Lower lobe of right lung (tissue), 2 donors: ENCODE results near the gene GSK3B. TPM values are rescaled to one million over a fixed set of nuclear protein-coding genes. Genes with fewer than 3 reads are reported as not detected.

ENCODE experiments used
- ATAC-seq, 2 donors: fragments of 200-7000 bp; cut with Tn5 transposase; one replicate each; pipeline ENCODE4 v1.9.1; 2020 to 2022; ENCODE audit warnings: mild to moderate bottlenecking in 2 of 2, moderate library complexity in 2 of 2
- DNase-seq: peaks from one replicate; pipeline ENCODE4 v3.0.0-alpha.2; 2020
- H3K27ac ChIP-seq: fragments of 200-600 bp; one replicate; pipeline ENCODE4 v1.8.0; 2022
- H3K27me3 ChIP-seq: fragments of 200-600 bp; one replicate; pipeline ENCODE4 v1.8.0; 2022; ENCODE audit warnings: low read depth
- H3K36me3 ChIP-seq: fragments of 200-600 bp; one replicate; pipeline ENCODE4 v1.8.0; 2022; ENCODE audit warnings: mild to moderate bottlenecking
- H3K4me1 ChIP-seq: fragments of 200-600 bp; one replicate; pipeline ENCODE4 v1.8.0; 2022
- H3K4me3 ChIP-seq: fragments of 200-600 bp; one replicate; pipeline ENCODE4 v1.8.0; 2022; ENCODE audit warnings: mild to moderate bottlenecking
- H3K9me3 ChIP-seq: fragments of 200-600 bp; one replicate; pipeline ENCODE4 v1.8.0; 2022
- intact Hi-C: fragments of 100-400 bp; cut with DNase I; formaldehyde crosslinking; loops from one replicate; pipeline ENCODE4 v1.11.0; 2022
- total RNA-seq: library from RNA; stranded (reverse); fragmentation: NEBNext Ultra II Directional; extraction: Animal tissue kit (Norgen Biotek cat#: 25700); gene quantifications from one replicate; pipeline ENCODE4 v1.2.1, GENCODE V29; 2021
- TF ChIP-seq, protein P1 (sequence below): fragments of 200-600 bp; IDR thresholded peaks from one replicate; pipeline ENCODE4 v1.8.0; 2022; ENCODE audit warnings: antibody characterized with exemption, mild to moderate bottlenecking
- donor health status: DM: no; HTN: yes; CAD: no; lungs with severe emphysema.

The GSK3B gene
- total RNA-seq, 1 donor from 2014 or later = 48.4 TPM

GRCh38 chr3:120031561-120031960 is 62.7 kb downstream of the GSK3B start:
- Histone ChIP-seq H3K27me3 (no peaks in the 10 kb centered on the region), H3K4me3 (no peak overlapping the region)
- TF ChIP-seq, protein P1, sequence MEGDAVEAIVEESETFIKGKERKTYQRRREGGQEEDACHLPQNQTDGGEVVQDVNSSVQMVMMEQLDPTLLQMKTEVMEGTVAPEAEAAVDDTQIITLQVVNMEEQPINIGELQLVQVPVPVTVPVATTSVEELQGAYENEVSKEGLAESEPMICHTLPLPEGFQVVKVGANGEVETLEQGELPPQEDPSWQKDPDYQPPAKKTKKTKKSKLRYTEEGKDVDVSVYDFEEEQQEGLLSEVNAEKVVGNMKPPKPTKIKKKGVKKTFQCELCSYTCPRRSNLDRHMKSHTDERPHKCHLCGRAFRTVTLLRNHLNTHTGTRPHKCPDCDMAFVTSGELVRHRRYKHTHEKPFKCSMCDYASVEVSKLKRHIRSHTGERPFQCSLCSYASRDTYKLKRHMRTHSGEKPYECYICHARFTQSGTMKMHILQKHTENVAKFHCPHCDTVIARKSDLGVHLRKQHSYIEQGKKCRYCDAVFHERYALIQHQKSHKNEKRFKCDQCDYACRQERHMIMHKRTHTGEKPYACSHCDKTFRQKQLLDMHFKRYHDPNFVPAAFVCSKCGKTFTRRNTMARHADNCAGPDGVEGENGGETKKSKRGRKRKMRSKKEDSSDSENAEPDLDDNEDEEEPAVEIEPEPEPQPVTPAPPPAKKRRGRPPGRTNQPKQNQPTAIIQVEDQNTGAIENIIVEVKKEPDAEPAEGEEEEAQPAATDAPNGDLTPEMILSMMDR = no peak

DNA sequence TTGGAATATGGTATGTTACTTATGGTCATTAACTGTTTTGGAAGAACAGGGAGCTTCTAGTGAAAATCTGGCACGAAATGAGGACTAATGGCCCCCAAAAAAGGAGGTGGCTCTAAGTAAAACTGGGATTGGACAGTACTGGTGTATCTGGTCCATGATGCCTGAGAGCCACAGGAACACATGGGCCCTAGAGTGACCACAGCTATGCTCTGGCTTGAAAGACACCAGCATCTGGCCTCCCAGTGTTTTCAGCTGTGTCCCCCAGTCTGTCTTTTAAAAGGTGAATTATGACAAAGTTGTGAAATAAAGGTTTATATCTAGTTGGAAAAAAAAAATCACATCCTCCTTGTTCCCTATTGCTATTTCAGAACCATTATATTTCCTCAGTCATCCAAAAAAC is 64.5 kb downstream of the GSK3B start:
- intact Hi-C loops = no loop called here
- H3K27me3 ChIP-seq = no peaks in the 10 kb centered on the region
- TF ChIP-seq, protein P1 = no peak
- DNase-seq (no peak), ATAC-seq (no peak)
- no peak overlapping the region for H3K27ac ChIP-seq
- H3K36me3 ChIP-seq = no peaks in the 10 kb centered on the region
- no peaks in the 10 kb centered on the region for H3K9me3 ChIP-seq
- no peaks in the 10 kb centered on the region for H3K4me1 ChIP-seq
- H3K4me3 ChIP-seq = no peak overlapping the region

More at GRCh38 chr3:120031561-120031960, 62.7 kb downstream of the GSK3B start:
- ATAC-seq = no peak
- no peaks in the 10 kb centered on the region for H3K4me1 ChIP-seq
- no peak for DNase-seq
- no peak overlapping the region for H3K27ac ChIP-seq
- H3K9me3 ChIP-seq = no peaks in the 10 kb centered on the region
- intact Hi-C loops = no loop called here
- no peaks in the 10 kb centered on the region for H3K36me3 ChIP-seq

DNA sequence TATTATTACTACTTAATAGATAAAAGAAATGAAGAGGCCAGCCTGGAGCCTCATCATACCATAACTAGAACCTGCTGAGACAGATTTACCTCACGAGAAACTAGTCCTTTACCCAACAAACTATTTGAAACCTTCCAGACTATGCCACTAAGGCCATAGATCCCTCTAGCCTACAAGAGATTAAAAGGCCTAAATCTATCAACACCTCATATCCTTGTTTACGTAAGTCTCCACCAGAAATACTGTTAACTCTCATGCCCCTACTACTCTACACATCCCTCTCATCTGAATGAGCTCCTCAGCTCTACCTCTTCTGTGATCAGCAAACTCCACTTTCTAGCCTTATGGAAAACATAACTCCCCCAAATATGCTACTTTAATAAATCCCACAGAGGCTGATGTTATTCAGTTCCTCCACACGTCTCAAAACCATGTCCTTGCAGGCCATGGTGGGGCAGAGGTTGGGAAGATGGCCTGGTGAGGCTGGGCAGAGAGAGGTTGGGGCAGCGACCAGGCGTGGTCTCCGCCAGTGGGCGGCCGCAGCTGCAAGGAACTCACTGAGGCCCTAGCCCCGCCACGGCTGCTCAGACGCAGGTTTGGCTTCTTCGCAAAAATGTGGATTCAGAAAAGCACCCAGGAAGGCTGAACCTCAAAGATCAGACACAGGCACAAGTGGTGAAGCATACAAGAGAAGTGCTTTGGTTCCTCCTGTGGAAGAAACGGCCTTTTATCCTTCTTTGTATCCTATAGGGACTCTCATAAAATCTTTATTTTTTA is 65.8 kb downstream of the GSK3B start:
- H3K4me3 ChIP-seq = no peak overlapping the region
- H3K36me3 ChIP-seq = no peaks in the 10 kb centered on the region
- ATAC-seq (no peak), DNase-seq (no peak)
- H3K27ac ChIP-seq = no peak overlapping the region
- peaks cover 2% of the 10 kb centered on the region for H3K4me1 ChIP-seq
- H3K27me3 ChIP-seq = no peaks in the 10 kb centered on the region
- no peaks in the 10 kb centered on the region for H3K9me3 ChIP-seq
- intact Hi-C loops = no loop called here
- TF ChIP-seq, protein P1 = no peak

DNA sequence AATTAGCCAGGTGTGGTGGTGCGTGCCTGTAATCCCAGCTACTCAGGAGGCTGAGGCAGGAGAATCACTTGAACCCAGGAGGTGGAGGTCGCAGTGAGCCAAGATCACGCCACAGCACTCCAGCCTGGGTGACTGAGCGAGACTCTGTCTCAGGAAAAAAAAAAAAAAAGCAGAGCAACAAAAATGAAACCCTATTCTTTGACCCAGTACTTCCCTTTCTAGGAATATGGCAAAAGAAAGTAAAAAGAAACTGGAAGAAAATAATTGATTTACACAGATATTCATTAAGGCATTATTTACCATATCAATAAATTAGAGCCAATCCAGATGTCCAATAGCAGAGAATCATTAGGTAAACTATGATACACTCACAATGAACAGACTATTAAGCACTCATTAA is 67.0 kb downstream of the GSK3B start:
- no peak overlapping the region for H3K4me3 ChIP-seq
- no peak for DNase-seq
- intact Hi-C loops = no loop called here

GRCh38 chr3:120025520-120025919 is 68.7 kb downstream of the GSK3B start:
- DNase-seq (no peak), ATAC-seq (no peak)
- H3K27ac ChIP-seq = no peak overlapping the region
- H3K4me1 ChIP-seq = peaks cover 23% of the 10 kb centered on the region
- H3K27me3 ChIP-seq = no peaks in the 10 kb centered on the region
- intact Hi-C loops = no loop called here
- H3K9me3 ChIP-seq = no peaks in the 10 kb centered on the region
- H3K36me3 ChIP-seq = no peaks in the 10 kb centered on the region
- no peak overlapping the region for H3K4me3 ChIP-seq
- TF ChIP-seq, protein P1 = no peak

More for the DNA sequence above, 67.0 kb downstream of the GSK3B start:
- no peaks in the 10 kb centered on the region for H3K27me3 ChIP-seq
- no peaks in the 10 kb centered on the region for H3K36me3 ChIP-seq
- no peaks in the 10 kb centered on the region for H3K9me3 ChIP-seq
- peaks cover 11% of the 10 kb centered on the region for H3K4me1 ChIP-seq
- no peak for ATAC-seq
- H3K27ac ChIP-seq = no peak overlapping the region
- TF ChIP-seq, protein P1 = no peak
